ENCODE measurements around the gene ZNF816.
"Not testable (repeated sequence)": the region's sequence is repeated elsewhere in the genome, so short reads cannot be mapped to it uniquely, and the experiment has no call there.

Gene ZNF816

DNA sequence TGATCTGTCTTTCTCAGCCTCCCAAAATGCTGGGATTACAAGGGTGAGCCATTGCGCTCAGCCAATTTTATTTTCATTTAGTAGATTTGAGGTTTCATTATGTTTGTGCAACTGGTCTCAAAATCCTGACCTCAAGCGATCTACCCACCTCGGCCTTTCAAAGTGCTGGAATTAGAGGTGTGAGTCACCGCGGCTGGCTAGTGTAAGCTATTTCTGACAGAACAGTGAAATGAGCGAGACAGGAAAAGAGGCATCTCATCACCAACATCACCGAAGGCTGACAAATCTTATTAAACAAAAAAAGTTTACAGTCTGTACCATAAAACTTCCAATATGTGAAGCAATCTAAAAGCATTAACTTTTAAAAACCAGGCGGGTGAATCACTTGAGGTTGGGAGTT lies 27.2 kb downstream of the ZNF816 start:
- Histone ChIP-seq H3K4me2 (no peak overlapping the region), H3K4me3 (no peak overlapping the region), H3K27ac (no peak overlapping the region), H3K4me1 (peaks cover 13% of the 10 kb centered on the region), H3K36me3 (peaks cover 74% of the 10 kb centered on the region), H3K9me3 (peaks cover 43% of the 10 kb centered on the region), H4K20me1 (no peaks in the 10 kb centered on the region), H3K27me3 (no peaks in the 10 kb centered on the region), H3K9ac (no peak overlapping the region)
- TF ChIP-seq Cebpa-rat (IDR thresholded peaks at IDR 0.05) = no peak

DNA sequence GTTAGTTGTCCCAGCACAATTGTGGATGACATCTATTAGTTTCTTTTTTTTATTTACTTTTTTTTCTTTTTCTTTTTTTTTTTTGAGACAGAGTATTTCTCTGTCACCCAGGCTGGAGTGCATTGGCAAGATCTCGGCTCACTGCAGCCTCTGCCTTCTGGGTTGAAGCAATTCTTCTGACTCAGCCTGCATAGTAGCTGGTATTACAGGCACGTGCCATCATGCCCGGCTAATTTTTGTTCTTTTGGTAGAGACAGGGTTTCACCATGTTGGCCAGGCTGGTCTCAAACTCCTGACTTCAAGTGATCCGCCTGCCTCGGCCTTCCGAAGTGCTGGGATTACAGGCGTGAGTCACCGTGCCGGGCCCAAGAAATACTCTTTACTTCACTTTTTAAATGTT lies 38.0 kb downstream of the ZNF816 start:
- H3K4me2 ChIP-seq, H3K27me3 ChIP-seq, H3K4me3 ChIP-seq, H3K9me3 ChIP-seq, H3K27ac ChIP-seq, H3K9ac ChIP-seq, H4K20me1 ChIP-seq: not testable (repeated sequence)
- peaks cover 47% of the 10 kb centered on the region for H3K36me3 ChIP-seq
- H3K4me1 ChIP-seq = peaks cover 17% of the 10 kb centered on the region

DNA sequence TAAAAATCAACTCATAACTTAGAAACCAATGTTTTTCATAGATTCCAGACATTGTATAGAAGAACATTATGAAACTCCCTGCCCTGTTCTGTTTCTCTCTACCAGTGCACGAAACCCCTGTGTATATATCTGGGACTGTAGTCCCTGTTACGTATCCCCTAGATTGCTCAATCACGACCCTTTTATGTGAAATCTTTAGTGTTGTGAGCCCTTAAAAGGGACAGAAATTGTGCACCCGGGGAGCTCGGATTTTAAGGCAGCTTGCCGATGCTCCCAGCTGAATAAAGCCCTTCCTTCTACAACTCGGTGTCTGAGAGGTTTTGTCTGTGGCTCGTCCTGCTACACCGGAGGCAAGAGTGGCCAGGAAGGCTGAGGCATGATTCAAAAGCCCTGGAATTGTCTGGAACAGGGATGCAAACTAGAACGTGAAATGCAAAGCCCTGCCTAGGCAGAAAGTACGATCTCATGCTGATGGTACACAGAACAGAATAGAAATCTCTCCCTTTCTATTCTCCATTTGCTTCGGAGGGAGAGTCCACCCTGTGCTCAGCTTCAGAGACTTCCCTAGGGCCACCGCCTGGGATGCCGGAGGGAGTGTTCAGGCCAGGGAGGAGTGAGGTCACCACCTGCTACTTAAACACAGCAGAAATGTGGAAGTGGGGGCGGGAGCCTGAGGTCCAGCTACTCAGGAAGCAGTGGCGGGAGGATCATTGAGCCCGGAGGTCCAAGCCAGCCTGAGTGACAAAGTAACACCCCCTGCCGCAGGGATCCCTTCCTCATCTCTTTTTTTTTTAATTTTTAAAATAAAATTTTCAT lies 38.7 kb downstream of the ZNF816 start:
- Histone ChIP-seq H3K4me3 (peak overlapping the region; percentile 74), H3K36me3 (peaks cover 40% of the 10 kb centered on the region), H3K9me3 (no peaks in the 10 kb centered on the region), H3K4me2 (peak overlapping the region; percentile 97), H3K4me1 (peaks cover 17% of the 10 kb centered on the region), H3K9ac (peak overlapping the region; percentile 84; the same call in 1 of the 2 replicates), H3K27me3 (no peaks in the 10 kb centered on the region), H3K27ac (no peak overlapping the region), H4K20me1 (no peaks in the 10 kb centered on the region)
- no peak for TF ChIP-seq Cebpa-rat (IDR thresholded peaks at IDR 0.05)

DNA sequence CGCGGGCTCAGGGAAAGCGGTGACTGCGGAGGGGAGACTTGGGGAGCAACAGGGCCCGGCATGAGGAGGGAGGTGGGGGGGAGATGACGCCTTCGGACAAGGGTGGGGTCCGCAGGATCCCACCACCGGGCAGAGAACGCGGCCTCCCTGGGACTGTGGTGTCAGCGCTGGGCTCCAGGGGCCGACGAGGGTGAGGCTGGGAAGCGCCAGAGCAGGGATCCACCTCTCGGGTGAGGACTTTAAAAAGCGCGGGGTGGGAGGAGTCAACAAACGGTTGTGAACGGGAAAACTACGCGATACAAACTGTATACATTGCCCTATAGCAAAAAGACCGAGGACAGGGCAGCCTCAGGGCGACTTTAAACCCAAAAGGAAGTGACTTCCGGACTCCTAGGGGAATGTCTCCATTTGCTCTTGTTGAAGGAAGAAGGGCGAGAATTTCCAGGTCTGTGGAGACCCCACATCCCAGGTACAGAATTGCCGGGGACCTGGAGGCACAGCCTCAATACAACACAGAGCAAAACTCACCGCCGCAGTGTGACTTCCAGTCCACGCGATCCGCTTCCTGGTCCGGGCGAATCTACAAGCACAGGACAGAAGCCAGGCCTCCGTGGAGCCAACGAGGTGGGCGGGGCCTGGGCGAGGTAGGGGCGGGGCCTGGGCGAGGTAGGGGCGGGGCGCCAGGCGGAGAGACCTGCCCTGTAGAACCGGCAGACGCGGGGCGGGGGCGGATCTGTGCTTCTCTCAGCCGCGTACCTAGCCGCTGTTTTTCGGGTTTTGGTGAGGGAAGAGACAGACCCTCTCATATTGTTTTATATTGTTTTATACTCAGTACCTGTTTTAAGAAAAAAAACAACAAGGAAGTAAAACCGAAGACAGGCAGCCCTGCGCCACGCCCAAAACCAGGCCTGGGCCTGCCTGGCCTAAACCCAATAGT lies 39.6 kb downstream of the ZNF816 start, which contains the start of gene ZNF888:
TSS of gene ZNF888 (minus strand) at position 588 of the 937 bp plus-strand sequence. CDS start 5,555 bp downstream, outside the sequence.
- Histone ChIP-seq H3K9me3 (no peaks in the 10 kb centered on the region), H3K4me1 (peaks cover 17% of the 10 kb centered on the region)

DNA sequence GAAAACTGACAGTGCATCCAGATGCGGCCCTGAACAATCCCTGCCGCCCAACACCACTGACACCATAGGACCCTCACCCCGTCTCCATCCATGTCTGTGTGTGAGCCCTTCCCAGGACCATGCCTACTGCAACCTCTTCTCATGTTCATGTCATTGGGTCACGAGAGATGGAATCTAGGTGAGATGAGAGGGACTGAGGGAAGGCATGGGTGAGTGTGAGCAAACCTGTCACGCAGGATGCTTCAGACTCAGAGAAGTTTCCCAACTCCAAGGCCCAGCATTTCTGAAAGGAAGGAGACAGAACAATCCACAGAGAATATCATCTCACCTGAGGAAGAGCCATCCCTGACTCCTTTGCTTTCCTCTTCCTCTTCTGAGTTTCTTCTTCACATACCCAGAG lies 45.1 kb downstream of the ZNF816 start:
- no peaks in the 10 kb centered on the region for H4K20me1 ChIP-seq
- TF ChIP-seq Cebpa-rat (IDR thresholded peaks at IDR 0.05) = no peak
- peaks cover 61% of the 10 kb centered on the region for H3K36me3 ChIP-seq
- H3K27me3 ChIP-seq = no peaks in the 10 kb centered on the region
- no peak overlapping the region for H3K4me3 ChIP-seq
- no peaks in the 10 kb centered on the region for H3K9me3 ChIP-seq
- H3K4me2 ChIP-seq = no peak overlapping the region
- H3K4me1 ChIP-seq = peaks cover 15% of the 10 kb centered on the region
- no peak overlapping the region for H3K9ac ChIP-seq
- H3K27ac ChIP-seq = no peak overlapping the region

More for the DNA sequence above, 39.6 kb downstream of the ZNF816 start, which contains the start of gene ZNF888:
- Histone ChIP-seq H3K27ac (peak within 1 kb of the TSS; percentile 82), H4K20me1 (no peaks in the 10 kb centered on the region), H3K9ac (peak within 1 kb of the TSS; percentile 84), H3K36me3 (peaks cover 37% of the 10 kb centered on the region), H3K4me2 (peak within 1 kb of the TSS; percentile 97), H3K4me3 (peak within 1 kb of the TSS; percentile 74), H3K27me3 (no peaks in the 10 kb centered on the region)
- no peak for TF ChIP-seq Cebpa-rat (IDR thresholded peaks at IDR 0.05)

DNA sequence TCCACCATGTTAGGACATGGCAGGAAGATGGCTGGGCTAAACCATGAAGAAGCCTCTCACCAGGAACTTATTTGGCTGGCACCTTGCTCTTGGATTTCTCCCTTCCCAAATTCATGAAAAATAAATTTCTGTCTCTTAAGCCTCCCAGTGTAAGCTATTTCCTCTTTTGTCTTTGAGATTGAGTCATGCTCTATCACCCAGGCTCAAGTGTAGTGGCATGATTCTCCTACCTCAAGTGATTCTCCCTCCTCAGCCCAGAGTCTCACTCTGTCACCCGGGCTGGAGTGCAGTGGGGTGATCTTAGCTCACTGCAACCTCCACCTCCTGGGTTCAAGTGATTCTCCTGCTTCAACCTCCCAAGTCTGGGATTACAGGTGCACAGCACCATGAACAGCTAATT lies 52.0 kb downstream of the ZNF816 start:
- H3K4me2 ChIP-seq = no peak overlapping the region
- H3K9me3 ChIP-seq = no peaks in the 10 kb centered on the region
- no peaks in the 10 kb centered on the region for H4K20me1 ChIP-seq
- no peak for TF ChIP-seq Cebpa-rat (IDR thresholded peaks at IDR 0.05)
- H3K4me1 ChIP-seq = no peaks in the 10 kb centered on the region
- H3K27ac ChIP-seq = no peak overlapping the region
- H3K36me3 ChIP-seq = peaks cover 92% of the 10 kb centered on the region
- no peaks in the 10 kb centered on the region for H3K27me3 ChIP-seq
- H3K9ac ChIP-seq = no peak overlapping the region
- H3K4me3 ChIP-seq = no peak overlapping the region

DNA sequence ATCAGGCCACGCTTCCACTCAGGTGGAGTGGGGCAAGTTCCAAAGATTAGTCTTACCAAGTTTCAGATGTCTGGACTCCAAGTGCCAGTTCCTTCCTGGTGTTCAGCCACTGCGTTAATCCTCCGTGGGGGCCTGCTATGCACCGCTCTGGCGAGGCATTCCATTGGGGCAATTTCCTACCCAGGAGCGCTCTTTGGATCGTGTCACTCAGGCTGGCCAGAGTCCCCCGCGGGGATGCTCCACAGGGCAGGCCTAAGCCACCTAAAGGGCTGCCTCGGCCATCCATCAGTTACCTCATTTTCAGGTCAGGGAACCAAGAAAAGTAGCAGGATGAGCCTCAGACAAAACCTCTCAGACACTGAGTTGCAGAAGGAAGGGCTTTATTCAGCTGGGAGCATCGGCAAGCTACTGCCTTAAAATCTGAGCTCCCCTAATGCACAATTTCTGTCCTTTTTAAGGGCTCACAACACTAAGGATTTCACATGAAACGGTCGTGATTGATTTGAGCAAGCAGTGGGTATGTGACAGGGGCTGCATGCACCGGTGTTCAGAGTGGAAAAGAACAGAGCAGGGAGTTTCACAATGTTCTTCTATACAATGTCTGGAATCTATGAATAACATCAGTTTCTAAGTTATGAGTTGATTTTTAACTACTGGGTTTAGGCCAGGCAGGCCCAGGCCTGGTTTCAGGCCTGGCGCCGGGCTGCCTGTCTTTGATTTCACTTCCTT lies 58.5 kb downstream of the ZNF816 start:
- H3K9me3 ChIP-seq, H3K9ac ChIP-seq, H3K4me2 ChIP-seq, H3K4me3 ChIP-seq, H3K27me3 ChIP-seq, H3K27ac ChIP-seq, H3K4me1 ChIP-seq, H4K20me1 ChIP-seq: not testable (repeated sequence)
- peaks cover 39% of the 10 kb centered on the region for H3K36me3 ChIP-seq

DNA sequence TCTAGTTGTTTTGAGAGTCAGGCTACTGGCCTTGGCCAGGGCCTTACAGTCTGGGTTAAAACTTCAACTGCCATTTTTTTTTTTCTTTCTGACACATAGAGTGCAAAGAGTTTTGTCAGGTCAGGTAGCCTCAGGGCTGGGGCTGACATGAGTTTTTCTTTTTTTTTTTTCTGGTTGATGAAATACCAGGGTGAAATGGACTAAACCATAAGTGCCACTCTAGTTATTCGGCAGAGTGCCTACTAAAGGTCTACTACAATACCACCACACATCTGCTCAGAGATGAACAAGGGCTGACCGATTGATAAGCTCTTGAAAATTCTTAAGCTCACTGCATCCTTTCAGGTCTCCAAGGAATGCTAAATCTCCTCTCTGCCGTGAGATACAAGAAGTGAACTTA lies 60.8 kb downstream of the ZNF816 start:
- H4K20me1 ChIP-seq = no peaks in the 10 kb centered on the region
- H3K9me3 ChIP-seq = no peaks in the 10 kb centered on the region
- peaks cover 15% of the 10 kb centered on the region for H3K4me1 ChIP-seq
- H3K9ac ChIP-seq = no peak overlapping the region
- H3K27me3 ChIP-seq = no peaks in the 10 kb centered on the region
- H3K4me3 ChIP-seq = no peak overlapping the region
- no peak overlapping the region for H3K27ac ChIP-seq
- H3K36me3 ChIP-seq = peaks cover 18% of the 10 kb centered on the region
- no peak for TF ChIP-seq Cebpa-rat (IDR thresholded peaks at IDR 0.05)
- H3K4me2 ChIP-seq = no peak overlapping the region
